Brain microvascular endothelial cell (primary cell): ENCODE results near the gene SEC31A.
"Not testable (repeated sequence)": the region's sequence is repeated elsewhere in the genome, so short reads cannot be mapped to it uniquely, and the experiment has no call there.

ENCODE experiments used
- DNase-seq: peaks from one replicate; pipeline ENCODE4 v3.0.0-alpha.2; 2020
- H3K27ac ChIP-seq: fragments of 250-450 bp; sonication (Bioruptor Pico); 2 replicates; pipeline ENCODE4 v1.5.1; 2020; ENCODE audit warnings: mild to moderate bottlenecking, moderate library complexity
- H3K27me3 ChIP-seq: fragments of 250-450 bp; sonication (Bioruptor Pico); replicated peaks from 2 replicates; pipeline ENCODE4 v1.5.1; 2020; ENCODE audit warnings: mild to moderate bottlenecking
- H3K36me3 ChIP-seq: fragments of 250-450 bp; sonication (Bioruptor Pico); replicated peaks from 2 replicates; pipeline ENCODE4 v1.5.1; 2020; ENCODE audit warnings: mild to moderate bottlenecking
- H3K4me3 ChIP-seq: 2 replicates; pipeline ENCODE4 v1.5.1; 2011; ENCODE audit warnings: low read depth, mild to moderate bottlenecking, control low read depth, low read length, moderate library complexity
- CTCF ChIP-seq: IDR thresholded peaks from 2 replicates; pipeline ENCODE4 v1.5.1; 2011; ENCODE audit warnings: low read depth, mild to moderate bottlenecking, moderate library complexity, low read length, control low read depth, inconsistent platforms; ENCODE audit errors: missing control alignments
- in situ Hi-C: cut with HindIII; loops from 2 replicates; pipeline ENCODE4 v1.10.0; 2017; ENCODE audit warnings: low sequenced_read_pairs, low pct_ligation_motif_present

Gene SEC31A

GRCh38 chr4:82921795-82922194 lies 30.8 kb upstream of the SEC31A start:
- no peak overlapping the region for H3K27ac ChIP-seq
- no peak overlapping the region for H3K4me3 ChIP-seq
- DNase-seq, result no peak
- in situ Hi-C loops, result no loop called here
- no peak for TF ChIP-seq CTCF
- H3K27me3 ChIP-seq, result no peaks in the 10 kb centered on the region
- H3K36me3 ChIP-seq, result no peaks in the 10 kb centered on the region

- H3K27me3 ChIP-seq, result no peaks in the 10 kb centered on the region
- H3K4me3 ChIP-seq, result no peak overlapping the region
- H3K27ac ChIP-seq, result no peak overlapping the region
- DNase-seq, result no peak
- no peaks in the 10 kb centered on the region for H3K36me3 ChIP-seq
- no peak for TF ChIP-seq CTCF
- in situ Hi-C loops, result no loop called here
Measured at GRCh38 chr4:82919386-82919785, 28.4 kb upstream of the SEC31A start.

GRCh38 chr4:82918091-82918490 lies 27.1 kb upstream of the SEC31A start:
- H3K4me3 ChIP-seq, result no peak overlapping the region
- in situ Hi-C loops, result no loop called here
- H3K36me3 ChIP-seq, result no peaks in the 10 kb centered on the region
- TF ChIP-seq CTCF, result no peak
- DNase-seq, result no peak
- no peak overlapping the region for H3K27ac ChIP-seq
- no peaks in the 10 kb centered on the region for H3K27me3 ChIP-seq

- H3K4me3 ChIP-seq, H3K27me3 ChIP-seq, DNase-seq, H3K27ac ChIP-seq, in situ Hi-C loops, H3K36me3 ChIP-seq: not testable (repeated sequence)
Measured at GRCh38 chr4:82913968-82914367, 23.0 kb upstream of the SEC31A start.

GRCh38 chr4:82913305-82913704 lies 22.4 kb upstream of the SEC31A start:
- in situ Hi-C loops, result no loop called here
- Histone ChIP-seq H3K4me3 (no peak overlapping the region), H3K36me3 (no peaks in the 10 kb centered on the region), H3K27ac (no peak overlapping the region), H3K27me3 (no peaks in the 10 kb centered on the region)
- no peak for DNase-seq
- TF ChIP-seq CTCF, result no peak

GRCh38 chr4:82909326-82909725 lies 18.4 kb upstream of the SEC31A start:
- in situ Hi-C loops, result no loop called here
- DNase-seq, result no peak
- H3K27ac ChIP-seq, result no peak overlapping the region
- no peak overlapping the region for H3K4me3 ChIP-seq
- no peak for TF ChIP-seq CTCF
- H3K36me3 ChIP-seq, result no peaks in the 10 kb centered on the region
- H3K27me3 ChIP-seq, result no peaks in the 10 kb centered on the region
